IPS DF 4.7 (cell line): ENCODE measurements around the gene C16orf89.

Experiments
- DNase-seq: peaks from one replicate; pipeline ENCODE4 v3.0.0-alpha.2; 2013; ENCODE audit warnings: low spot score; ENCODE audit errors: extremely low read depth

Gene C16orf89

DNA sequence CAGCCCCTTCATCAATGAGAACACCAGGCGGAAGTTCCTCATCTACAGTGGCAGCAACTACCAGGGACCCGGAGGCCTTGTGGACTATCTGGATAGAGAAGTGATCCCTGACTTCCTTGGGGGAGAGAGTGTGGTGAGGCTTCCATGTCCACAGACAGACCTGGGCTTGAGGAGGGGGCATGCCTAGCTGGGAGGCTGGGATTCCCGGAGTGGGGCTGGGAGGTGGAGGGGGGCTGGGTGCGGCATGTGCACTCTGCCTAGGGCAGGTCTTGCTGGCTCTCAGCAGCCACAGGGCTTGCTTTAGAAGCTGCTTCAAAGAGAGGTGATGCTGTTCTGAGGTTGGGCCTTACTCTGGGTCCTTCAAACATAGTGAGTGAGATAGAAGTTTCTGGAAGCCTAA is 59.8 kb downstream of the C16orf89 start:
- no peak for DNase-seq

DNA sequence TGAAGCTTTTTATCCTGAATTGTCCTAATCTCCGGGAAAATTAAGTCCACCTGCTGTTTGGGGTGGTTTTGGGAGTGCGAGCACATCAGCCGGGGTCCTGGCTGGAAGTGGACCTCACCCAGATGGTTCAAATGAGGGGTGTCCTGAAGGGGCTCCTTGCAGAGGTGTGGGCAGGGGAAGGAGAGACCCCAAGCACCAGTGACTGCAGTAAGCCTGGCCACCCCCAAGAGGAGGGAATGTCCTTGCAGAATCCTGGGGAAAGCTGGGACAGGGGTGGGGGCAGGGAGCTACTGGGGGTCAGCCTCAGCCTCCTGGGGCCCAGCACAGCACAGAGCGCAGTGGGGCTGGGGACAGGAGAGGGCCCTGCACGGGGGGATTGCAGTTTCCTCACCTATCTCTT is 61.4 kb downstream of the C16orf89 start:
- DNase-seq: no peak

DNA sequence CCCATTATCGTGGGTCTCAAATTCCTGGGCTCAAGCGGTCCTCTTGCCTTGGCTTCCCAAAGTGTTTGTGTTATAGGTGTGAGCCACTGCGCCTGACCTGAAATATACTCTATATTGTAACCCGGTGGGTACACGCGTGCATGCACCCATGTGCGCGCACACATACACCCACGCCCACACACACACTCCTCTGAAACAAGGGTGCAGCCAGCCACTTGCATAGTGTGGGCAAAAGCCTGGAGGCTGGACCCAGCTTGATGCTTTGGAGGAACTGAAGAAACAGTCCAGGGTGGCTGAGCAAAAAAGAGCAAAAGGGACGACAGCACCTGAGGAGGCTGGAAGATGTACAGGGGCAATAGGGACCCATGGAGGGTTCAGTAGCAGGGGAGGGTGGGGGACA is 61.9 kb downstream of the C16orf89 start:
- DNase-seq: no peak

DNA sequence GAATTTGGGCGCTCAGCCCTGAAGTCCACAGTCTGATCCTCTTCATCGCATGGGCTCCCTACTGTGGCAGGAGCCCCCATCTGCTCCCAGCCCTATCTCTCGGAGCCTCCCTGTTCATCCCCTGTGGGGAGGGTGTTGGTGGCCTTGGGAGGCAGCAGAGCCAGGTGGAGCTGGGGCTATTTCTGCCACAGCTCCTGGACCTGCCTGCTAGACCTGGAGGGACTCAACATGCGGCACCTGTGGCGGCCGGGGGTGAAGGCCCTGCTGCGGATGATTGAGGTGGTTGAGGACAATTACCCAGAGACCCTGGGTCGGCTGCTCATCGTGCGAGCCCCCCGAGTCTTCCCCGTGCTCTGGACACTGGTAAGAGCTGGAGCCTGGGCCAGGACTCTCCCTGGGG is 62.5 kb downstream of the C16orf89 start:
- DNase-seq: no peak

DNA sequence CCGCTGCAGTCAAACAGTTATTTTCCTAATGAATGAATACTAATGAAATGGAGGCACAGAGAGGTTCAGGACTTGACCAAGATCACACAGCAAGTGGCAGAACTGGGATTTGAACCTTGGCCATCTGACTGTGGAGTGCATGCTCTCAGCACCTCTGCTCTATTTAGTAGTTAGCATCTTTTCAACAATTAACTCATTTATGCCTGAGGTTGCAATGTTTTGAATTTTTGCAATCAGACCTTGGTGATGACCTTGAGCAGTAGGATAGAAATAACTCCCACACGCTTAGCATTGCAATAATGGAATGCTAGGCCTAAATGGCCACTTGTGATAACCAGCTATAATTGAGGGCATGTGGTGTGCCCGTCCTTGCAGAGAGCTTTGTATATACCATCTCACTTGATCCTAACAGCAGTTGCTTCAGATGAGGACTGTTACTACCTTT is 63.0 kb downstream of the C16orf89 start:
- DNase-seq: no peak

DNA sequence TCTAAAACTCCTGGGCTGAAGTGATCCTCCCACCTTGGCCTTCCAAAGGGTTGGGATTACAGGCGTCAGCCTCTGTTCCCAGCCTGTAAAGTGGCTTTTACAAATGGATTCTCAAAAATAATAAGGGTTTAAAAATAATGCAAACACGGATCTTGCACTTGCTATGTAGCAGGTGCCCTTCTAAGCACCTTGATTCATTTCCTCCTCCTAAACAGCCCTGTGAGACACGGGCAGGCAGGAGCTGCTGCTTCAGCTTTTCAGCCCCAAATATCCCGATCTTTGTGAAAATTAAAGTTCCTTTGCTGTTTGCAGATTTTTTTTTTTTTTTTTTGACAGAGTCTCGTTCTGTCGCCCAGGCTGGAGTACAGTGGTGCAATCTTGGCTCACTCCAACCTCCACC is 63.8 kb downstream of the C16orf89 start:
- DNase-seq: no peak

DNA sequence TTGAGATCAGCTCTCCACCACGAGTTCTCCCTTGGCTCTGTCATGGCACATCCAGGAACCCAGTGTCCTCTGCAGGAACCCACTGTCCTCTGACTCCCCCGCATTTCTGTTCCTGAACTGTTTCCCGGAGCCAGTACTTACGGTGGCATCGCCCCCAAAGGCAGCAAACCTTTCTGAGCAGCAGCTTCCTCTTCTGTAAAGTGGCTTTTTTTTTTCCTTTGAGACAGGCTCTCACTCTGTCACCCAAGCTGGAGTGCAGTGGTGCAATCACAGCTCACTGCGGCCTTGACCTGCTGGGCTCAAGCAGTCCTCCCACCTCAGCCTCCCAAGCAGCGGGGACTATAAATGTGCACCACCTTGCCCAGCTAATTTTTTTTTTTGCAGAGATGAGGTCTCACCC is 64.2 kb downstream of the C16orf89 start:
- DNase-seq: no peak

DNA sequence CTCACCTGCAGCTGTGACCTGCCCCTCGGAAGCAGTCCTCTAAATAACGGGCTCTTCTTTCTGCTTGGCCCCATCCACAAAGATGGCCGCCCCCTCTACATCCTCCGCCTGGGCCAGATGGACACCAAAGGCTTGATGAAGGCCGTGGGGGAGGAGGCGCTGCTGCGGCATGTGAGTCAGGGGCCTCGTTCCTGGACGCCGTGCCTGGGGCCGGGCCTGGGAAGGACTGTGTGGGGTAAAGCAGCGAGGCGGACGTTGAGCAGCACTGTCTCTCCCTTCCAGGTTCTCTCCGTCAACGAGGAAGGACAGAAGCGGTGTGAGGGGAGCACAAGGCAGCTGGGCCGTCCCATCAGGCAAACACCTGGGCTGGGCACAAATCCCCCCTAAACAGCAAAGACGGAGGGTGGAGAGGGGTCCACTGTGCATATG is 65.2 kb downstream of the C16orf89 start:
- DNase-seq: no peak

DNA sequence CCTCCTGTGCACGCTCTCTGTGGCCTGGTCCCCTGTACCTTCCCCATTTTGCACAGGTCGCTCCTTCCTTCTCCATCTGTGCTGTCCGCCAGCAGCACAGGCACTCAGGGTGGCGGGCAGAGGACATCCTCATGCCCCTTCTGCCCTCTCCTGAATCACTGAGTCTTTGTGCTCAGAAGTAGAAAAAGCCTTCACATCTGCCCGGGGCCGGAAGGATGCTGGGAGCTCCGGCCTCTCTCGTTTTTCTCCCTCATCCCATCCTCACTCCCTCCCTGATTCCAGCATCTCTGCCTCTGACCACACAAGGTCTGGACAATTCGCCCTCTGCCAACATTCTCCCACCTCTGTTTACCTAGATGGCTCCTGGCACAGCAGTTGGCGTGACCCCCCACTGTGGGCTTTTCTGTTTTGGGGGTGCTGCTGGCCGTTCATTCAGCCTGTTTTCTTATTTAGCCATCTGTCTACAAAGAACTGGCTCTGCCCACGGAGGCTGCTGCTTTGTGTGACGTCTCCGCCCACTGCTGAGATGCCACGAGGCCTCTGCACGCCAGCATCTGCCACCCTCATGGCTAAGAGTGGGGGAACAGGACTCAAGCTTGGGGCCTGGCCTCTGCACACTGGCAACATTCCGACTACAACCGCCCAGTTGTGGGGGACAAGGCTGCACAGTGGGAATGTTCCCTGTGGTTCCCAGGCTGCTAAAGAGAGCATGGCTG is 70.9 kb downstream of the C16orf89 start:
- no peak for DNase-seq
